GM12873 (cell line): ENCODE measurements around the gene FAM50B.

Experiments
- TF ChIP-seq, protein P1 (sequence below): IDR thresholded peaks from 2 replicates; pipeline ENCODE4 v1.5.1; 2012; ENCODE audit warnings: low read depth, mild to moderate bottlenecking, moderate library complexity, low read length, control low read depth; ENCODE audit not compliant: insufficient read depth; ENCODE audit errors: missing control alignments

FAM50B gene

DNA sequence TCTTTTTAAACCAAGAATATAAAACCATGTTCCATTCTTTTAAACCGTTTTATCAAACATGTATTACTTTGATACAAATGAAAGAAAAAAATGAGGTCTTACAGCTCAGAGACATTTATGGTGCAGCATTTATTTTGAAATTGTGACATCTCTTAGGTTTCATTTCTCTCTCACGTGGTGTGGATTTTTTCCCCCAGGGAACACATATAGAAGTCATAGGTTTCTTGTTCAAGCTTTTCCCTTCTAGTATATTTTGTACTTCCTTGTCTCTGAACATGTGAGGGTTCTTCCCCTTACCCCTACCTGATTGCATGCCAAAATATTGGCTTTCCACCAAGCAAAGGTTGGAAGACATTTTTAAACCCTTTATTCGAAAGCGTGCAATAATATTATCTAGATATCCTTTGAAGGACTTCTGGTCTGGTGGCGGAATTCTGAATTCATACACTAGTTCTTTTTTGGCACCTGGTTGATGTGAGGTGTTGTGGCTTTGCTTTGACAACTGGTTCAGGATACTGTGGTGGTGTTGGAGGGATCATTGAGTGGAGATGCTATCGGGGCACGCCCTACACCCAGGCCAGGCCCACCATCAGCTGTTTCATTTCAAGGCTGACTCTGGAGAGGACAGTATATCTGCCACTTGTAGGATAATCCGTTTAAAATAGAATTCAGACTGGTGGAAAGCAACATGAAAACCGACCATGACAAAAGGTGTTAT, 5.6 kb upstream of the FAM50B start:
- TF ChIP-seq, protein P1, sequence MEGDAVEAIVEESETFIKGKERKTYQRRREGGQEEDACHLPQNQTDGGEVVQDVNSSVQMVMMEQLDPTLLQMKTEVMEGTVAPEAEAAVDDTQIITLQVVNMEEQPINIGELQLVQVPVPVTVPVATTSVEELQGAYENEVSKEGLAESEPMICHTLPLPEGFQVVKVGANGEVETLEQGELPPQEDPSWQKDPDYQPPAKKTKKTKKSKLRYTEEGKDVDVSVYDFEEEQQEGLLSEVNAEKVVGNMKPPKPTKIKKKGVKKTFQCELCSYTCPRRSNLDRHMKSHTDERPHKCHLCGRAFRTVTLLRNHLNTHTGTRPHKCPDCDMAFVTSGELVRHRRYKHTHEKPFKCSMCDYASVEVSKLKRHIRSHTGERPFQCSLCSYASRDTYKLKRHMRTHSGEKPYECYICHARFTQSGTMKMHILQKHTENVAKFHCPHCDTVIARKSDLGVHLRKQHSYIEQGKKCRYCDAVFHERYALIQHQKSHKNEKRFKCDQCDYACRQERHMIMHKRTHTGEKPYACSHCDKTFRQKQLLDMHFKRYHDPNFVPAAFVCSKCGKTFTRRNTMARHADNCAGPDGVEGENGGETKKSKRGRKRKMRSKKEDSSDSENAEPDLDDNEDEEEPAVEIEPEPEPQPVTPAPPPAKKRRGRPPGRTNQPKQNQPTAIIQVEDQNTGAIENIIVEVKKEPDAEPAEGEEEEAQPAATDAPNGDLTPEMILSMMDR, result no peak

- TF ChIP-seq, protein P1, result no peak
Measured at GRCh38 chr6:3844097-3844463, 5.1 kb upstream of the FAM50B start.

GRCh38 chr6:3847521-3847920, 1.7 kb upstream of the FAM50B start:
- TF ChIP-seq, protein P1, result no peak

GRCh38 chr6:3848380-3848779, 793 bp upstream of the FAM50B start:
- TF ChIP-seq, protein P1, result no peak

DNA sequence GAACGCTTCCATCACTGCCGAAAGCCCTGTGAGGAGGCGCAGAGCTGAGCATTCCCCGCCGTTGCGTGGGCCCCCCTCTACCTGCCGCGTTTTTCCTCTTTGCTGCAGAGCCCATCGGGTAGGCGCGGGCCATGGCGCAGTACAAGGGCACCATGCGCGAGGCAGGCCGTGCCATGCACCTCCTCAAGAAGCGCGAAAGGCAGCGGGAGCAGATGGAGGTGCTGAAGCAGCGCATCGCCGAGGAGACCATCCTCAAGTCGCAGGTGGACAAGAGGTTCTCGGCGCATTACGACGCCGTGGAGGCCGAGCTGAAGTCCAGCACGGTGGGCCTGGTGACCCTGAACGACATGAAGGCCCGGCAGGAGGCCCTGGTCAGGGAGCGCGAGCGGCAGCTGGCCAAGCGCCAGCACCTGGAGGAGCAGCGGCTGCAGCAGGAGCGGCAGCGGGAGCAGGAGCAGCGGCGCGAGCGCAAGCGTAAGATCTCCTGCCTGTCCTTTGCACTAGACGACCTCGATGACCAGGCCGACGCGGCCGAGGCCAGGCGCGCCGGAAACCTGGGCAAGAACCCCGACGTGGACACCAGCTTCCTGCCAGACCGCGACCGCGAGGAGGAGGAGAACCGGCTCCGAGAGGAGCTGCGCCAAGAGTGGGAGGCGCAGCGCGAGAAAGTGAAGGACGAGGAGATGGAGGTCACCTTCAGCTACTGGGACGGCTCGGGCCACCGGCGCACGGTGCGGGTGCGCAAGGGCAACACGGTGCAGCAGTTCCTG, 693 bp downstream of the FAM50B start:
- TF ChIP-seq, protein P1, result no peak

GRCh38 chr6:3850451-3851203, 1.5 kb downstream of the FAM50B start:
- TF ChIP-seq, protein P1, result no peak

DNA sequence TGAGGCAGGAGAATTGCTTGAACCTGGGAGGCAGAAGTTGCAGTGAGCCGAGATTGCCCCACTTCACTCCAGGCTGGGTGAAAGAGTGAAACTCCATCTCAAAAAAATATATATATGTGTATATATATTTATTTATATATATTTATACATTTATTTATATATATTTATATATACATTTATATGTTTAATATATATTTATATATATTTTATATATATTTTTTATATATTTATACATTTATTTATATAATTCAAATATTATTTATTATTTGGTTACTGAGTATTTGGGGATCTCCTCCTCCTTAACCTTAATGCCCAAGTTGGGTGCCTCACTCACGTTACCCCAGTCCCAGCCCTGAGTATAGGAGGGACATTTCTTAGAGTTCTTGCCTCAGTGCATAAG, 2.7 kb downstream of the FAM50B start:
- TF ChIP-seq, protein P1, result no peak
